Keratinocyte (primary cell): Measurements from ENCODE around the gene C10orf53. TPM values are rescaled to one million over a fixed set of nuclear protein-coding genes. Genes with fewer than 3 reads are reported as not detected.

ENCODE experiments used
- DNase-seq: peaks from one replicate; pipeline ENCODE4 v3.0.0-alpha.2; 2011; ENCODE audit warnings: low read depth, missing footprints, low spot score
- FAIRE-seq: peaks from 2 replicates; lab custom pipeline; 2011; peaks lifted over from hg19 to GRCh38; lab: Jason Lieb, UNC
- H2AFZ ChIP-seq: 2 replicates; pipeline ENCODE4 v1.6.0; 2012; ENCODE audit warnings: low read length, control low read depth, inconsistent platforms; ENCODE audit not compliant: control insufficient read depth
- H3K27ac ChIP-seq: 2 replicates; pipeline ENCODE4 v1.5.1; 2011; ENCODE audit warnings: low read length; ENCODE audit not compliant: control insufficient read depth, insufficient read depth
- H3K27me3 ChIP-seq: 3 replicates; pipeline ENCODE4 v1.6.0; 2011; ENCODE audit warnings: low read length; ENCODE audit not compliant: control insufficient read depth, insufficient read depth; ENCODE audit errors: extremely low read depth
- H3K36me3 ChIP-seq, 2 experiments: 2 replicates in 1 of 2; 3 replicates in 1 of 2; pipeline ENCODE4 v1.5.1; 2011; ENCODE audit warnings: low read length in 2 of 2, mild to moderate bottlenecking in 1 of 2; ENCODE audit not compliant: control insufficient read depth in 2 of 2, insufficient read depth in 2 of 2; ENCODE audit errors: extremely low read depth in 1 of 2
- H3K4me1 ChIP-seq: 3 replicates; pipeline ENCODE4 v1.5.1; 2011; ENCODE audit warnings: low read length; ENCODE audit not compliant: control insufficient read depth, insufficient read depth; ENCODE audit errors: extremely low read depth
- H3K4me2 ChIP-seq: 3 replicates; pipeline ENCODE4 v1.6.0; 2011; ENCODE audit warnings: low read depth, low read length; ENCODE audit not compliant: control insufficient read depth, insufficient read depth; ENCODE audit errors: extremely low read depth
- H3K4me3 ChIP-seq, 3 experiments: fragments of 200-600 bp in 1 of 3; sonication (generic) in 1 of 3; 2 replicates in 2 of 3; 3 replicates in 1 of 3; pipeline ENCODE4 v1.5.1; 2011 to 2016; ENCODE audit warnings: low read length in 3 of 3, mild to moderate bottlenecking in 3 of 3, control low read depth in 2 of 3, inconsistent platforms in 1 of 3, low read depth in 1 of 3, mixed read lengths in 1 of 3, mixed run types in 1 of 3, moderate library complexity in 1 of 3; ENCODE audit not compliant: control insufficient read depth in 2 of 3, insufficient read depth in 2 of 3; ENCODE audit errors: extremely low read depth in 1 of 3
- H3K79me2 ChIP-seq: 2 replicates; pipeline ENCODE4 v1.6.0; 2012; ENCODE audit warnings: low read length; ENCODE audit not compliant: control insufficient read depth, insufficient read depth
- H3K9ac ChIP-seq: 3 replicates; pipeline ENCODE4 v1.6.0; 2011; ENCODE audit warnings: low read length; ENCODE audit not compliant: control insufficient read depth, insufficient read depth; ENCODE audit errors: extremely low read depth
- H3K9me1 ChIP-seq: 3 replicates; pipeline ENCODE4 v1.6.0; 2011; ENCODE audit warnings: low read length; ENCODE audit not compliant: control insufficient read depth, insufficient read depth; ENCODE audit errors: extremely low read depth
- H3K9me3 ChIP-seq: 2 replicates; pipeline ENCODE4 v1.5.1; 2012; ENCODE audit warnings: low read depth, low read length; ENCODE audit not compliant: control insufficient read depth
- H4K20me1 ChIP-seq: 3 replicates; pipeline ENCODE4 v1.6.0; 2011; ENCODE audit warnings: low read length; ENCODE audit not compliant: control insufficient read depth, insufficient read depth; ENCODE audit errors: extremely low read depth
- EZH2 ChIP-seq: IDR thresholded peaks from one replicate; pipeline ENCODE4 v1.6.1; 2012; ENCODE audit warnings: inconsistent platforms, mild to moderate bottlenecking, low read length, moderate library complexity
- dilution Hi-C: fragments of 300-500 bp; cut with MboI; formaldehyde crosslinking; loops from one replicate; pipeline ENCODE4 v1.7.0; 2020; ENCODE audit warnings: low sequenced_read_pairs; ENCODE audit not compliant: extremely low pct_ligation_motif_present
- polyA plus RNA-seq, 5 experiments: library from polyadenylated mRNA; depleted of rRNA in 3 of 5; stranded (reverse) in 3 of 5; stranded (forward) in 1 of 5; unstranded in 1 of 5; fragments of >200 nt; gene quantifications; 1 replicate in 1 of 5; 2 replicates in 3 of 5; 3 replicates in 1 of 5; pipeline versions ENCODE4 v1.2.1 to v1.2.3, GENCODE V29; 2011 to 2012; ENCODE audit warnings: missing spikeins in 2 of 5, low read depth in 1 of 5, low replicate concordance in 1 of 5
- TF ChIP-seq, protein P1 (sequence below), 3 experiments: IDR thresholded peaks in 1 of 3; conservative IDR thresholded peaks in 1 of 3; optimal IDR thresholded peaks in 1 of 3; 2 replicates in 2 of 3; 3 replicates in 1 of 3; pipeline versions ENCODE3 to v1.5.1; 2011; ENCODE audit warnings: low read length in 3 of 3, mild to moderate bottlenecking in 3 of 3, moderate library complexity in 2 of 3, control low read depth in 1 of 3, inconsistent platforms in 1 of 3; ENCODE audit not compliant: insufficient read depth in 2 of 3; ENCODE audit errors: extremely low read depth in 1 of 3

The C10orf53 gene
- polyA plus RNA-seq, 1 donor (not counting 4 experiments of a cell fraction or from before 2014, with no cell fraction given), result not detected

DNA sequence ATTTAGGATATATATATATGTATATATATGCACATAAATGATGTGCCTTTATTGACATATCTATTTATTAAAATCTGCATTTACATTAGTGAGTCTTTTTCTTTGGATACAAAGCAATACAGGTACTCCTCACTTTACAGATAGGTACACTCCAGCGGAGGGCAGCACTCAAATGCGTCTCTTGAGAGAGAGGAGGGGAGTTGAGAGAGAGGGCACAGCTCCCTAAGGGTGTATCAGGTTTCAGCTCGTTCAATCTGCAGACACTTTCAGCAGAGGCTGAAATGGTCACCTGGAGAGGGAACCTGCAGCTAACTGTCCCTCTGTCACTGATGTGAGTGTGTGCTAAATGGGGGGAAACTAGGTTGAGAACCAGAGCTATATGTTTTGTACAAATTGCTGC is 21.5 kb downstream of the C10orf53 start:
- dilution Hi-C loops, result no loop called here

DNA sequence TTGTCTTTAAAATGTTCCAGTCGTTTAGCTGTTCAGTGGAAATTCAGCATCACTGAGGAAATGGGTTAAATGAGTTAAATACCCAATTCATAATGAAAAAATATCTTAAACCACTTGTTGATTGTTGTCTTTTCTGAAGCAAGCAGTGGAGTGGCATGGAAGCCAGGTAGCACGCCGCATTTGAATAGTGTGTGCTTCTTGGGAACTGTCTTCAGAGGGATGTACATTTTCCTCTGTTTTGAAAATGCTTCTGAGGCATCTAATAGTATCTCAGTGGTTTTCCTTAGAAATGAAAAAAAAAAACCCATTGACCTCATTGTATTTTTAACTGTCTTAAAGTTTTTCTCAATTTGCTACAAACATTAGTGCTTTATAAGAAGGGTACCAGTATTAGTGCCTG is 28.1 kb downstream of the C10orf53 start:
- Histone ChIP-seq H3K4me1 (no peaks in the 10 kb centered on the region), H3K9ac (no peak overlapping the region), H4K20me1 (no peaks in the 10 kb centered on the region), H3K9me3 (no peaks in the 10 kb centered on the region), H3K36me3 (no peaks in the 10 kb centered on the region), H2AFZ (no peak overlapping the region), H3K9me1 (no peaks in the 10 kb centered on the region), H3K27ac (no peak overlapping the region), H3K79me2 (no peaks in the 10 kb centered on the region), H3K4me2 (no peak overlapping the region), H3K4me3 (no peak overlapping the region), H3K27me3 (peaks cover 27% of the 10 kb centered on the region)
- no peak for DNase-seq
- TF ChIP-seq EZH2, result no peak
- TF ChIP-seq, protein P1, sequence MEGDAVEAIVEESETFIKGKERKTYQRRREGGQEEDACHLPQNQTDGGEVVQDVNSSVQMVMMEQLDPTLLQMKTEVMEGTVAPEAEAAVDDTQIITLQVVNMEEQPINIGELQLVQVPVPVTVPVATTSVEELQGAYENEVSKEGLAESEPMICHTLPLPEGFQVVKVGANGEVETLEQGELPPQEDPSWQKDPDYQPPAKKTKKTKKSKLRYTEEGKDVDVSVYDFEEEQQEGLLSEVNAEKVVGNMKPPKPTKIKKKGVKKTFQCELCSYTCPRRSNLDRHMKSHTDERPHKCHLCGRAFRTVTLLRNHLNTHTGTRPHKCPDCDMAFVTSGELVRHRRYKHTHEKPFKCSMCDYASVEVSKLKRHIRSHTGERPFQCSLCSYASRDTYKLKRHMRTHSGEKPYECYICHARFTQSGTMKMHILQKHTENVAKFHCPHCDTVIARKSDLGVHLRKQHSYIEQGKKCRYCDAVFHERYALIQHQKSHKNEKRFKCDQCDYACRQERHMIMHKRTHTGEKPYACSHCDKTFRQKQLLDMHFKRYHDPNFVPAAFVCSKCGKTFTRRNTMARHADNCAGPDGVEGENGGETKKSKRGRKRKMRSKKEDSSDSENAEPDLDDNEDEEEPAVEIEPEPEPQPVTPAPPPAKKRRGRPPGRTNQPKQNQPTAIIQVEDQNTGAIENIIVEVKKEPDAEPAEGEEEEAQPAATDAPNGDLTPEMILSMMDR (optimal IDR thresholded peaks at IDR 0.05 in 1 of 3, IDR thresholded peaks at IDR 0.05 in 1 of 3, conservative IDR thresholded peaks at IDR 0.05 in 1 of 3; ENCODE audit: extremely low read depth in 1 of 3, insufficient read depth in 2 of 3, low read length in 3 of 3), result no peak
- dilution Hi-C loops, result no loop called here
- FAIRE-seq, result no peak

More for the DNA sequence above, 21.5 kb downstream of the C10orf53 start:
- Histone ChIP-seq H3K4me1 (no peaks in the 10 kb centered on the region), H3K27me3 (peaks cover 19% of the 10 kb centered on the region), H3K9ac (no peak overlapping the region), H3K36me3 (no peaks in the 10 kb centered on the region), H3K79me2 (no peaks in the 10 kb centered on the region), H4K20me1 (no peaks in the 10 kb centered on the region), H2AFZ (no peak overlapping the region), H3K4me2 (no peak overlapping the region), H3K4me3 (no peak overlapping the region), H3K27ac (no peak overlapping the region), H3K9me3 (no peaks in the 10 kb centered on the region), H3K9me1 (no peaks in the 10 kb centered on the region)
- no peak for FAIRE-seq
- no peak for DNase-seq
- TF ChIP-seq EZH2, result no peak
- TF ChIP-seq, protein P1 (optimal IDR thresholded peaks at IDR 0.05 in 1 of 3, IDR thresholded peaks at IDR 0.05 in 1 of 3, conservative IDR thresholded peaks at IDR 0.05 in 1 of 3; ENCODE audit: extremely low read depth in 1 of 3, insufficient read depth in 2 of 3, low read length in 3 of 3), result no peak
